ENCODE results near the gene CLIC6. TPM values are rescaled to one million over a fixed set of nuclear protein-coding genes. Genes with fewer than 3 reads are reported as not detected.

CLIC6 gene
- total and polyA plus RNA-seq, 2 of the 4 experiments (the other 2 are of a cell fraction): not detected

DNA sequence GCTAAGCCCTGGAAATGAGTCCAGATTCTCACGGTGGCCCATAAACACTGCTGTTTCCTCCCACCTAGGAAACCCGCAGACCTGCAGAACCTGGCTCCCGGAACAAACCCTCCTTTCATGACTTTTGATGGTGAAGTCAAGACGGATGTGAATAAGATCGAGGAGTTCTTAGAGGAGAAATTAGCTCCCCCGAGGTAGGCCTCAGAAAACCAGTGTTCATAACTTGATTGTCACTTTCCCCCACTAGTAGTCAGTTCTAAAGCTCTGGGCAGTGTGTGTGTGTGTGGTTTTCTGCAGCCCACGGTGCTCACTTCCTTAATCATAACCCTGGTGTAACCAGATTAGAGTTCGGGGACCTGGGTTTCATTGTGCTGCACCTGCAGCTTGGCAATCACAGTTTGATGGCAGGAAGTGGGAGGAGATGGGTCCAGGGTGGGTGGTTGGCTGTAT, 39.1 kb downstream of the CLIC6 start:
- H3K9me1 ChIP-seq (ENCODE audit: insufficient read depth, low read length): peaks cover 4% of the 10 kb centered on the region
- ChIA-PET CTCF (interaction anchor here (1.8 kb wide), 1 partner anchor 38 kb away, joined by 4 read pairs; no protein-coding TSS in a partner anchor), POLR2A (ENCODE audit: unreplicated experiment) (no interaction called here)
- TF ChIP-seq, protein P1, sequence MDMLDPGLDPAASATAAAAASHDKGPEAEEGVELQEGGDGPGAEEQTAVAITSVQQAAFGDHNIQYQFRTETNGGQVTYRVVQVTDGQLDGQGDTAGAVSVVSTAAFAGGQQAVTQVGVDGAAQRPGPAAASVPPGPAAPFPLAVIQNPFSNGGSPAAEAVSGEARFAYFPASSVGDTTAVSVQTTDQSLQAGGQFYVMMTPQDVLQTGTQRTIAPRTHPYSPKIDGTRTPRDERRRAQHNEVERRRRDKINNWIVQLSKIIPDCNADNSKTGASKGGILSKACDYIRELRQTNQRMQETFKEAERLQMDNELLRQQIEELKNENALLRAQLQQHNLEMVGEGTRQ (IDR thresholded peaks at IDR 0.05; ENCODE audit: low read depth, low read length): no peak
- TF ChIP-seq, protein P2, sequence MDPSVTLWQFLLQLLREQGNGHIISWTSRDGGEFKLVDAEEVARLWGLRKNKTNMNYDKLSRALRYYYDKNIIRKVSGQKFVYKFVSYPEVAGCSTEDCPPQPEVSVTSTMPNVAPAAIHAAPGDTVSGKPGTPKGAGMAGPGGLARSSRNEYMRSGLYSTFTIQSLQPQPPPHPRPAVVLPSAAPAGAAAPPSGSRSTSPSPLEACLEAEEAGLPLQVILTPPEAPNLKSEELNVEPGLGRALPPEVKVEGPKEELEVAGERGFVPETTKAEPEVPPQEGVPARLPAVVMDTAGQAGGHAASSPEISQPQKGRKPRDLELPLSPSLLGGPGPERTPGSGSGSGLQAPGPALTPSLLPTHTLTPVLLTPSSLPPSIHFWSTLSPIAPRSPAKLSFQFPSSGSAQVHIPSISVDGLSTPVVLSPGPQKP (IDR thresholded peaks at IDR 0.05; ENCODE audit: borderline replicate concordance, low read depth, low read length): no peak
- TF ChIP-seq CEBPB (IDR thresholded peaks at IDR 0.05; ENCODE audit: low read depth, low read length) (no peak), SMC3 (IDR thresholded peaks at IDR 0.05; ENCODE audit: low read depth, low read length) (no peak), MAFK (IDR thresholded peaks at IDR 0.05; ENCODE audit: low read depth, low read length) (no peak), MAZ (IDR thresholded peaks at IDR 0.05; ENCODE audit: borderline replicate concordance, low read depth, low read length) (no peak), POLR2A (IDR thresholded peaks at IDR 0.05; ENCODE audit: low read depth, low read length) (no peak), NFE2L2 (IDR thresholded peaks at IDR 0.05; ENCODE audit: low read depth, low read length) (no peak), CHD1 (IDR thresholded peaks at IDR 0.05; ENCODE audit: low read depth, low read length) (no peak), RCOR1 (IDR thresholded peaks at IDR 0.05; ENCODE audit: insufficient replicate concordance, low read length) (no peak)
- TF ChIP-seq, protein P3, sequence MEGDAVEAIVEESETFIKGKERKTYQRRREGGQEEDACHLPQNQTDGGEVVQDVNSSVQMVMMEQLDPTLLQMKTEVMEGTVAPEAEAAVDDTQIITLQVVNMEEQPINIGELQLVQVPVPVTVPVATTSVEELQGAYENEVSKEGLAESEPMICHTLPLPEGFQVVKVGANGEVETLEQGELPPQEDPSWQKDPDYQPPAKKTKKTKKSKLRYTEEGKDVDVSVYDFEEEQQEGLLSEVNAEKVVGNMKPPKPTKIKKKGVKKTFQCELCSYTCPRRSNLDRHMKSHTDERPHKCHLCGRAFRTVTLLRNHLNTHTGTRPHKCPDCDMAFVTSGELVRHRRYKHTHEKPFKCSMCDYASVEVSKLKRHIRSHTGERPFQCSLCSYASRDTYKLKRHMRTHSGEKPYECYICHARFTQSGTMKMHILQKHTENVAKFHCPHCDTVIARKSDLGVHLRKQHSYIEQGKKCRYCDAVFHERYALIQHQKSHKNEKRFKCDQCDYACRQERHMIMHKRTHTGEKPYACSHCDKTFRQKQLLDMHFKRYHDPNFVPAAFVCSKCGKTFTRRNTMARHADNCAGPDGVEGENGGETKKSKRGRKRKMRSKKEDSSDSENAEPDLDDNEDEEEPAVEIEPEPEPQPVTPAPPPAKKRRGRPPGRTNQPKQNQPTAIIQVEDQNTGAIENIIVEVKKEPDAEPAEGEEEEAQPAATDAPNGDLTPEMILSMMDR (conservative IDR thresholded peaks at IDR 0.05; ENCODE audit: low read depth, low read length): no peak
- no peak overlapping the region for H2BK120ac ChIP-seq (ENCODE audit: low read depth, low read length)
- H2AK9ac ChIP-seq (replicated peaks; ENCODE audit: low read depth, low read length, poor library complexity): no peak overlapping the region
- H3K4ac ChIP-seq (ENCODE audit: low read depth, low read length): no peak overlapping the region
- peaks cover 6% of the 10 kb centered on the region for H3K4me1 ChIP-seq (ENCODE audit: control insufficient read depth, insufficient read depth, low read length)
- no peak for DNase-seq
- no peak overlapping the region for H2BK5ac ChIP-seq (ENCODE audit: low read depth, low read length, poor library complexity, severe bottlenecking)
- no peaks in the 10 kb centered on the region for H3K79me1 ChIP-seq (ENCODE audit: low read depth in 1 of 2, low read length in 2 of 2)
- H2AK5ac ChIP-seq (ENCODE audit: low read depth, low read length): no peak overlapping the region
- H2AFZ ChIP-seq (replicated peaks; ENCODE audit: low read length, poor library complexity): no peak overlapping the region
- H3K27me3 ChIP-seq (ENCODE audit: control insufficient read depth, insufficient read depth, low read length): peaks cover 12% of the 10 kb centered on the region
- H3K4me3 ChIP-seq (ENCODE audit: insufficient read depth, low read depth, low read length): no peak overlapping the region
- H4K8ac ChIP-seq (ENCODE audit: low read depth in 2 of 2, low read length in 2 of 2): no peak overlapping the region
- no peak for ATAC-seq (ENCODE audit: low read depth)
- no TSS peak for BruUV-seq (replicated peaks)
- H3K56ac ChIP-seq (ENCODE audit: extremely low read depth, insufficient read depth, low read length): no peak overlapping the region
- H4K91ac ChIP-seq (ENCODE audit: insufficient read depth, low read depth, low read length): no peak overlapping the region
- no peak overlapping the region for H3K23ac ChIP-seq (ENCODE audit: low read depth, low read length)
- H3K4me2 ChIP-seq (ENCODE audit: low read depth, low read length): no peak overlapping the region
- no peaks in the 10 kb centered on the region for H4K20me1 ChIP-seq (ENCODE audit: insufficient read depth, low read length)
- no peak overlapping the region for H2BK15ac ChIP-seq (ENCODE audit: low read depth, low read length)
- intact Hi-C loops (cut with micrococcal nuclease) (no loop called here), in situ Hi-C loops (cut with MboI; ENCODE audit: low sequenced_read_pairs) (no loop called here), dilution Hi-C loops (cut with HindIII; ENCODE audit: low sequenced_read_pairs, unreplicated experiment) (no loop called here)
- no peak overlapping the region for H3K14ac ChIP-seq (replicated peaks; ENCODE audit: low read depth, low read length)
- H3K9me3 ChIP-seq (ENCODE audit: control insufficient read depth, insufficient read depth, low read length): no peaks in the 10 kb centered on the region
- H3K27ac ChIP-seq (ENCODE audit: insufficient read depth, low read length): no peak overlapping the region
- no peak overlapping the region for H3K18ac ChIP-seq (ENCODE audit: low read depth, low read length)
- no CpG with 5 or more reads among the region's 8 CpGs for WGBS, 2 experiments (ENCODE audit: extremely low coverage in 2 of 2, insufficient read length in 1 of 2)
- H4K5ac ChIP-seq (ENCODE audit: low read depth, low read length): no peak overlapping the region
- no peaks in the 10 kb centered on the region for H3K36me3 ChIP-seq (ENCODE audit: control insufficient read depth, insufficient read depth, low read length)
- H2BK20ac ChIP-seq (ENCODE audit: low read depth, low read length): no peak overlapping the region
- H3K9ac ChIP-seq (ENCODE audit: low read depth, low read length): no peak overlapping the region

All from IMR-90 (cell line).